ENCODE results near the gene AUTS2.

AUTS2 gene

DNA sequence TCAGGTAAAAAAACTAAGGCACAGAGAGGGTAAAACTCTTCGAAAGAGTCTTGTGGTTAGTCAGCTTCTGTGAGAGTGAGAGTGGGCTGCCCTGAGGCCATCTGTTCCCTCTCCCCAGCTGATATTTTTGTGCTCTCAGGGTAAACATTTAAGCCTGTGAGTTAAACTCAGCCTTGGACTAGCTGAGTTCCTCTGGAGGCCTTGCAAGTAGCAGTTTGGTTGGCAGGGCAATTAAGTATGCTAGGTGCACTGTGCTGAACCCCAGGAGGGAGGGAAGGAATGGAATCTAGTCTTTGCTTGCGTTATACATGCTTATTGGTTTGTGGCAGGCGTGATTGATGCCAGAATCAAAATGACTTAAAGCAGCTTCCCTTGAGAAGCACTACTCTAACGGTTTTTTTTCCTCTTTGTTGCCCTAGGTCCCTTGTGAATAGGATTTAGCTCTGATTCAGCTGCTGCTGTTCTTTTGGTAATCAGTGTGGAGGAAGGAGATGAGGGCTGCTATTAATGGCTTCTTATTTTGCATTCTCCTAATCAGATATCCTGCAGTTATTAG is 140.2 kb downstream of the AUTS2 start:
- no peak overlapping the region for H3K4me2 ChIP-seq (ENCODE audit: low read depth, low read length, poor library complexity, severe bottlenecking)
- peaks cover 68% of the 10 kb centered on the region for H4K20me1 ChIP-seq (ENCODE audit: low read depth, low read length)
- no peaks in the 10 kb centered on the region for H3K9me2 ChIP-seq (replicated peaks; ENCODE audit: insufficient read depth, low read length)
- no peak overlapping the region for H3K9ac ChIP-seq (ENCODE audit: low read length)
- H3K36me3 ChIP-seq (ENCODE audit: low read length) = no peaks in the 10 kb centered on the region
- H3F3A ChIP-seq (ENCODE audit: insufficient read depth) = no peaks in the 10 kb centered on the region
- H2AFZ ChIP-seq (ENCODE audit: low read depth, low read length, severe bottlenecking) = no peak overlapping the region
- TF ChIP-seq, protein P1, sequence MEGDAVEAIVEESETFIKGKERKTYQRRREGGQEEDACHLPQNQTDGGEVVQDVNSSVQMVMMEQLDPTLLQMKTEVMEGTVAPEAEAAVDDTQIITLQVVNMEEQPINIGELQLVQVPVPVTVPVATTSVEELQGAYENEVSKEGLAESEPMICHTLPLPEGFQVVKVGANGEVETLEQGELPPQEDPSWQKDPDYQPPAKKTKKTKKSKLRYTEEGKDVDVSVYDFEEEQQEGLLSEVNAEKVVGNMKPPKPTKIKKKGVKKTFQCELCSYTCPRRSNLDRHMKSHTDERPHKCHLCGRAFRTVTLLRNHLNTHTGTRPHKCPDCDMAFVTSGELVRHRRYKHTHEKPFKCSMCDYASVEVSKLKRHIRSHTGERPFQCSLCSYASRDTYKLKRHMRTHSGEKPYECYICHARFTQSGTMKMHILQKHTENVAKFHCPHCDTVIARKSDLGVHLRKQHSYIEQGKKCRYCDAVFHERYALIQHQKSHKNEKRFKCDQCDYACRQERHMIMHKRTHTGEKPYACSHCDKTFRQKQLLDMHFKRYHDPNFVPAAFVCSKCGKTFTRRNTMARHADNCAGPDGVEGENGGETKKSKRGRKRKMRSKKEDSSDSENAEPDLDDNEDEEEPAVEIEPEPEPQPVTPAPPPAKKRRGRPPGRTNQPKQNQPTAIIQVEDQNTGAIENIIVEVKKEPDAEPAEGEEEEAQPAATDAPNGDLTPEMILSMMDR (IDR thresholded peaks at IDR 0.05; ENCODE audit: insufficient read depth, low read length, poor library complexity, severe bottlenecking) = no peak
- no peak for TF ChIP-seq EZH2phosphoT487 (conservative IDR thresholded peaks at IDR 0.05; ENCODE audit: low read length)
- H3K9me3 ChIP-seq (ENCODE audit: insufficient read depth, low read length) = no peaks in the 10 kb centered on the region
- H3K27ac ChIP-seq (ENCODE audit: low read depth, low read length) = no peak overlapping the region
- no peaks in the 10 kb centered on the region for H3K27me3 ChIP-seq (ENCODE audit: low read length)
- H3K79me2 ChIP-seq (ENCODE audit: insufficient read depth, low read length) = peaks cover 28% of the 10 kb centered on the region
- H3K4me3 ChIP-seq (ENCODE audit: insufficient read depth, low read length, poor library complexity, severe bottlenecking) = no peak overlapping the region

DNA sequence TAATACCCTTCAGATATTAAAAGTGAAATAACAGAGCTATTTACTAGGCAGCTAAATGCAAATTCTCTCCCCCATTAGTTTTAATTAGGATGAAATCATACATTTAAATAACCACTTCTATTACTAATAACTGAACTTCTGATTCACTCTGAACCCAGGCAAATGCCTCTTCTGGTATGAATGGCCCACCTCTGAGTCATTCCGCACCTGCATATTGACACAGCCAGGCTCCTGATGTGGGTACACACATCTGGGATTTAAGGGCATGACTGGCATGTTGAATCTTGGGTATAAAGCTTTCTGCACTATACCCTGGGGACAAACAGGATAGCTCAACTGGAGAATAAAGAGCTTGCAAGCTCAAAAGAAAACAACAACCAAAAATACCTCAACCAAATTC is 140.9 kb downstream of the AUTS2 start:
- TF ChIP-seq, protein P1 (IDR thresholded peaks at IDR 0.05; ENCODE audit: insufficient read depth, low read length, poor library complexity, severe bottlenecking) = no peak
- TF ChIP-seq EZH2phosphoT487 (conservative IDR thresholded peaks at IDR 0.05; ENCODE audit: low read length) = no peak
- Histone ChIP-seq H3K9ac (ENCODE audit: low read length) (no peak overlapping the region), H3K27ac (ENCODE audit: low read depth, low read length) (no peak overlapping the region), H3K79me2 (ENCODE audit: insufficient read depth, low read length) (peaks cover 26% of the 10 kb centered on the region), H3F3A (ENCODE audit: insufficient read depth) (no peaks in the 10 kb centered on the region), H3K9me2 (replicated peaks; ENCODE audit: insufficient read depth, low read length) (no peaks in the 10 kb centered on the region), H3K4me3 (ENCODE audit: insufficient read depth, low read length, poor library complexity, severe bottlenecking) (no peak overlapping the region), H3K36me3 (ENCODE audit: low read length) (no peaks in the 10 kb centered on the region), H4K20me1 (ENCODE audit: low read depth, low read length) (peaks cover 62% of the 10 kb centered on the region), H2AFZ (ENCODE audit: low read depth, low read length, severe bottlenecking) (no peak overlapping the region), H3K9me3 (ENCODE audit: insufficient read depth, low read length) (no peaks in the 10 kb centered on the region), H3K4me2 (ENCODE audit: low read depth, low read length, poor library complexity, severe bottlenecking) (no peak overlapping the region), H3K27me3 (ENCODE audit: low read length) (no peaks in the 10 kb centered on the region)

DNA sequence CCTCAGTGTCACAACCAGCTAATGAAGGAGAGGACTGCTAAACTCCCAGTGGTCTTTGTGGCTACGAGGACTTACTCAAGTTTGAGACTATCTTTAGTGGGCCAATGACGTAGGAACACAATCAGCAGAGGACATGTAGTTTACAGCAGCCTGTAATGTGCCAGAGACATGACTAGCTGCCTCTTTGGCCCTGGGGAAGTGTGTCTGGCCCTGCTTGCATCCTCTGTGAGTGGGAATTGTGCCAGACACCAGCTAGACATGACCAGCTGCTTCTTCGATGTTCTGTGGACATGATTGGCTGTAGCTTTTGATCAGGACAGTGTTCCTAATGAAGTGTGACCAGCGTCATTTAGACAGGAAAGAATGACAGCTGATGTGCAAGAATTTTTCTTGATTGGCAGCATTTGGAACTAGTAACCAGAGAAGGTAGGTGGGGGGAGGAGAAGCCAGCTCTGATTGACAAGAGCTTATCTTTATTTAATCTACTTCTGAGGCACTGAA is 141.7 kb downstream of the AUTS2 start:
- no peak overlapping the region for H2AFZ ChIP-seq (ENCODE audit: low read depth, low read length, severe bottlenecking)
- H3K79me2 ChIP-seq (ENCODE audit: insufficient read depth, low read length) = peaks cover 27% of the 10 kb centered on the region
- H3K9ac ChIP-seq (ENCODE audit: low read length) = no peak overlapping the region
- no peak for TF ChIP-seq EZH2phosphoT487 (conservative IDR thresholded peaks at IDR 0.05; ENCODE audit: low read length)
- TF ChIP-seq, protein P1 (IDR thresholded peaks at IDR 0.05; ENCODE audit: insufficient read depth, low read length, poor library complexity, severe bottlenecking) = no peak
- no peak overlapping the region for H3K27ac ChIP-seq (ENCODE audit: low read depth, low read length)
- H3K9me3 ChIP-seq (ENCODE audit: insufficient read depth, low read length) = no peaks in the 10 kb centered on the region
- H3K4me3 ChIP-seq (ENCODE audit: insufficient read depth, low read length, poor library complexity, severe bottlenecking) = no peak overlapping the region
- H3K36me3 ChIP-seq (ENCODE audit: low read length) = no peaks in the 10 kb centered on the region
- no peaks in the 10 kb centered on the region for H3K9me2 ChIP-seq (replicated peaks; ENCODE audit: insufficient read depth, low read length)
- H4K20me1 ChIP-seq (ENCODE audit: low read depth, low read length) = peaks cover 58% of the 10 kb centered on the region
- H3F3A ChIP-seq (ENCODE audit: insufficient read depth) = no peaks in the 10 kb centered on the region
- H3K27me3 ChIP-seq (ENCODE audit: low read length) = no peaks in the 10 kb centered on the region
- no peak overlapping the region for H3K4me2 ChIP-seq (ENCODE audit: low read depth, low read length, poor library complexity, severe bottlenecking)

Data from SU-DHL-6 (cell line).